ENCODE data around the gene TPM2.

TPM2 gene

DNA sequence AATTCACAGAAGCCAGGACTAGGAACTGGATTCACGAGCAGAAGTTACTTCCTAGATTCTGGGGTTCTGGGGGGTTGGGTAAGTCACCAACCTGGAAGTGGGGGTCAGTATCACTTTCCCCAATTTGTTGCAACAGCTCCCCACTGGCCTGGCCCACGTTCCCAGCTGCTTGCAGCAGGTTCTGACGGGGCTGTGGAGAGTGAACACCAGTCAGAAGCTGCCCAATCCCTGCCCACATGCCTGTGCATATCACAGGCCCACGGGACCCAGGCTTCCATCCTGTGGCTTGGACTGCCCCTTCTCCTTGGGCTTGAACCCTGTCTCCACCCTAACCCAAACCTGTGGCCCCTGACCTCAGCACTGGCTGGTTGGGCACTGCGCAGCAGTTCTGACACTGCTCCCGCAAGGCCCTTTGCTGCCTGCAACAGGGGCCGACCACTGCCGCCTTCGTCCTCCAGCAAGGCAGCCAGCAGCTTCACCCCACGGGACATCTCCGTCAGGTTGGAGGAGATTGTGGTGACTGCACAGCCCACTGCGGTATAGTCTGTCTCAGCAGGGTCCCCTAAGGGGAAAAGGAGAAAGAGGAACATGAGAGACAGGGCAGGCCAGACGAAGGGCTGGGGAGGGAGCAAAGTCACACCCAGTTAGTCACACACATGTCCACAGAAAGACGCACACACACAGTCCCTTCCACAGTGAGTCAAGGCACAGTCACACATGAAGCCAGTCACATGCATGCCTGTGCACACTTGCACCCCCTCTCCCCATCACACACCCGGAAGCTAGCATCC is 29.2 kb upstream of the TPM2 start:
- in situ Hi-C loops (cut with MboI; ENCODE audit: low sequenced_read_pairs): loop anchor here (25.0 kb wide), 1 partner anchor 657 kb away; the partner anchor contains the start of gene VCP

DNA sequence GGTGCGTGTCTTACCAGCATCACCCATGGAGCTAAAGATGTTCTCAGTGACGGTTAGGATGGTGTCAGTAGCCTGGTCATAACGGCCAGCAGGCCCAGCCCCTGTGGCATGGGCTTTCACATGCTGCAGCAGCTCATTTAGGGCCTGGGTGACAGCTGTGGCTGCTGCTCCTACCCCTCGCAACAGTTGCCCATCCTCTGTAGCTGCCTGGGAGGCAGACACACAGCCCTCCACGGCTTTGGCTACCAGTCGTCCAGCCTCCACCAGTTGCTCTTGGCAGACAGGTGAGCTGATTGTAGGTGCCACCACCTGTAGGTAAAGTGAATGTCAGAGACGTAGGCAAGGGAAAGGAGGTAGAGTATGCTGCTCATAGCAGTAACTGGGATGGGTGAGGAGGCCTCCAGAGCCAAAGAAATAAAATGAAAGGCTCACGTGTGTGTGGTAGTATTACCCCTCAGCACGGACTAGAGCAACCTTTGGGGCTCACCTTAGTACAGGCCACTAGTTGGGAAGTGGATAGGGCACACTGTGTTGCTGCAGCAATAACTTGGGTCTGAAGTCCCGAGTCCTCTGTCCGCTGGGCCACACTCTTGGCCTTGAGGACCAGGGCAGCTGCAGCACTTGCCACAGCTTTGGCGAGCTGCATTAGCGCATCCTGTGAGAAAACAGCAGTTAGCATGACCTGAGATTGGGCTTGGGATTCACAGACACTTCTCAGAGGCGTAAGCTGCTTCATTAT is 27.6 kb upstream of the TPM2 start:
- in situ Hi-C loops (cut with MboI; ENCODE audit: low sequenced_read_pairs): loop anchor here (25.0 kb wide), 1 partner anchor 655 kb away; the partner anchor contains the start of gene VCP

DNA sequence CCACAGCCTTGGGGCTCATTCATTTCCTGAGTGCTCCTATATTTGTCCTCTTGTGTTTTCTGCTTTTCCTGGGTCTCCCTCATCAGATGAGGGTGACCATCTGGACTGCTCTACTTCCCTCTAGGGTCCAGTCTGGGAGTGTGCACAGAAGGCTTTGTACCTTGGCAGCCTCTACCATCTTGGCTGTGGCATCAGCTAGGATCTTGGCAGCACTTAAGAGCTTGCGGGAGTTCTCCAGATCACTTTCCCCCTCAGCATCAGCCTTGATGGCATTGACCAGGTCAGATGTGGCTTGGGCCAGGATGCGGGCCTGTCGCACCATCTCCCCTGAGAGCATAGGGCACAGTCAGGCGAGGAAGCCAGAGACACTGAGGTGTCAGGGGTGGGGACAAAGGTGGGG is 26.5 kb upstream of the TPM2 start:
- in situ Hi-C loops (cut with MboI; ENCODE audit: low sequenced_read_pairs): loop anchor here (25.0 kb wide), 1 partner anchor 654 kb away; the partner anchor contains the start of gene VCP

DNA sequence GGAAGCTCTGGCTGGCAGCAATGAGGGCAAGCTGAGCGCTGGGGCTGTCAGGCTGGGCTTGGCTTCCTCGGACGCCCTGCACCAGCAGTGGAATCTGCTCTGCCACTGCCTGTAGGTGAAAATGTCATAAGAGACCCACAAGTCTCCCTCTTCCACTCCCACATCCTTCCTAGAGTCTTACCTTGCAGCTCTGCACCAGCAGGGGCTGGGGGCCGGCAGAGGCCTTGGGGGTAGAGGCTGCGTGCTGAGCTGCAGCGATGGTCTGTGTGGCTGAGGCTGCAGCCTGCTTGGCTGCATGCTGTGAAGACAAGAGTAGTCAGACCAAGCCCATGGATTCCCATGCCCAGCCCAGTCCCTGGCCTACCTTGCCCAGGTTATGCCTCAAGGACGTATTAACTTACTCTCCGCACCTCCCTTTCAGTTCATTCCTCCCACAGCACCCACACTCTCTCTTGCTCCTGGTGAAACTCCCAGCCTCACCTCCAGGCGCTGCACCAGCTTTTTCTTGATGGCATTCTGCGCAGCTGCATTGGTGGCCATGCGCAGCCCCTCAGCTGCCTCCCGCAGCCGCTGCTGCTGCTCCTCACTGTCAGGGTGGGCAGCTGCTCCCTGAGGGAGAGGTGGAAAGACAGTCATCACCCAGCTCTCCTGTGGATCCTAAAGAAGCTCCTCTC is 25.0 kb upstream of the TPM2 start:
- in situ Hi-C loops (cut with MboI; ENCODE audit: low sequenced_read_pairs): loop anchor here (25.0 kb wide), 1 partner anchor 652 kb away; the partner anchor contains the start of gene VCP

DNA sequence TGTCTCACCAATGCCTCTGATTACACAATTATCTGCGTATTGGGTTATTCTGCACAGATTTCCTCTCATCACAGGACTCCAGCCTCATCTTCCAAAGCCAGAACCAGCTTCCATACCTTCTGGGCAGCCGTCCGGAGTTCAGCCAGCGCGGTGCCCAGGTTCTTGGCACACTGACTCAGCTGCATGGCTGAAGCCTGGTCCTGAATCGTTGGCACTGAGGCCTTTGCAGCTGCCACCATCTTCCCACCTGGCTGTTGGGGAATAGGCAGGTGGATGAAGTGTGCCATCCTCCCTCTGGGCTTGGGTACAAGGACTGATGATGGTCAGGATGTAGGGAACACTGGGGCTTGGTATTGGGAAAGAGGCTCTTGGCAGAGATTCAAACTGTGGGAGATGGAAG is 24.4 kb upstream of the TPM2 start:
- in situ Hi-C loops (cut with MboI; ENCODE audit: low sequenced_read_pairs): loop anchor here (25.0 kb wide), 1 partner anchor 652 kb away; the partner anchor contains the start of gene VCP

DNA sequence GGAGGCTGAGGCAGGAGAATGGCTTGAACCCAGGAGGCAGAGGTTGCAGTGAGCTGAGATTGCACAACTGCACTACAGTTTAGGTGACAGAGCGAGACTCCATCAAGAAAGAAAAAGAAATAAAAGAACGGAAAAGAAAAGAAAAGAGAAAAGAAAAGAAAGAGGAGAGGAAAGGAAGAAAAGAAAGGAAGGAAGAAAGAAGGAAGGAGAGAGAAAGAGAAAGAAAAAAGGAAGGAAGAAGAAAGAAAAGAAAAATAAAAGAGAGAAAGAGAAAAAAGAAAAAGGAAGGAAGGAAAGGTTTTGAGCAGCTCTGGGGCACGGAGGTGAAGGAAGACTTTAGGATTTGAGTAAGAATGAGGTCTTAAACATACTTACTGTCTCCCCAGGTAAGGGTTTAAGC is 23.9 kb upstream of the TPM2 start:
- in situ Hi-C loops (cut with MboI; ENCODE audit: low sequenced_read_pairs): loop anchor here (25.0 kb wide), 1 partner anchor 651 kb away; the partner anchor contains the start of gene VCP

DNA sequence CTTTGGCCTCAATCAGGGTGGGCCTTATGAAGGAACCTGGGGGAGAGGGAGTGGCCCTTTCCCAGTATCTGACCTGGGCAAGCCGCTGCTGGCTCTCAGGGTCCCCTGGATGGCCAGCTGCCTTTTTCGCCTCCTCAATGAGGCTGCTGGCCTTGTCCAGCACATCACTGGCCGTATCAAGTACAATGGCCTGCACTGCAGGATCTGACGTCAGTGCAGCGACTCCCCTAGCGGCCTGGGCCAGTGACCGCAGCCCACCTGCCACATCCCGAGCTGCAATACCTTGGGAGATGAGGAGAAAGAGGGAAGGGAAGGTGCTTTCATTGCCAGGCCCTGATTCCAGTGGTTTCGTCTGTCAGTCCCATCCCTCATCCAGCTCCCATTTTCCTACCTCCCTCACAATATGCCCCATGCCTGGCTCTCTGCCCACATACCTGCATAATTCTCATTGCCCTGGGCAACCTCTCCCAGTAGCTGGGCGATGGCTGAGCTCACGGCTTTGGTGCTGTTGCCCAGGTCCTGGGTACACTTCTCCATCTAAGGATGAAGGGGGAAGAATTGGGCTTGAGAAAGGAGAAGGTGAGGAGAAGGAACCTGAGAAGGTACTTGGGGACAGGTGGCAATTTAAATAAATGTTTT is 23.2 kb upstream of the TPM2 start:
- in situ Hi-C loops (cut with MboI; ENCODE audit: low sequenced_read_pairs): loop anchor here (25.0 kb wide), 1 partner anchor 651 kb away; the partner anchor contains the start of gene VCP

DNA sequence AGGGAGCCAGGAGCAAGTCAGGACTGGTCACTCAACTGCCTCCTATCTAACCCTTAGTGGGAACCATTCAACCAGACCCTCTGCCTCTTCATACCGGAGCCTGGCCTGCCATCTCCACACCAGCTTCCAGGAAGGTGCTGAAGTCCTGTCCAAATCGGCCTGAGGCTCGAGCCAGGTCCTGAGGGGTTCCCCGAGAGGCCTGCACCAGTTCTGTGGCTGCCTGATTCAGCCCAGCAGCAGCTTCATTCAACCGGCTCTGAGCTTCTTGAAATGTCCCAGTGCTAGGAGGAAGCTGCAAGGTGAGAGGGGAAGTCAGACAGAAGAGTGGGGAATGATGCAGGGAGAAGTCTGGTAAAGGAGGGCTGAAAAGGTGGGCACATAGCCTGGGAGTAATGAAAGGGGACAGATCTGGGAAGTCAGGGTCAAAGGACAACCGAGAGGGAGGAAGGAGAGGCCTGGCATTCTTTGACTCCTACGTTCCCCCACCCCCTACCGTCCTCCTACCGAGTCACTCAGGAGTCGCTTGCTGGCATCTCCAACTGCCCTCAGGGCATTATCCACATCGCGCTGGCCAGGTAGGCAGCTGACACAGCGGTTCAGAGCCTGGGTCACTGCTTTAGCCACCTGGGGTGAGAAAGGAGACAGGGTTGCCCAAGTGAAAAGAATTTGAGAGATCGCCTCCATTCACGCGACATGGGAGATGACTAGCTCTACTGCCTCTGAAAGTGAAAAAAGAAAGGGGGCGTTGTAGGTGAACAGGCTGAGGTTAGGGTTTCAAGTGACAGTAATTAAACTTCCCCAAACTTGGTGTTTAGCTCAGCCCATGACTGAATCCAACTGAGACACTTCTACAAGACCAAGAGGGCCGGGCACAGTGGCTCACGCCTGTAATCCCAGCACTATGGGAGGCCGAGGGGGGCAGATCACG is 22.0 kb upstream of the TPM2 start:
- in situ Hi-C loops (cut with MboI; ENCODE audit: low sequenced_read_pairs): loop anchor here (25.0 kb wide), 1 partner anchor 649 kb away; the partner anchor contains the start of gene VCP

DNA sequence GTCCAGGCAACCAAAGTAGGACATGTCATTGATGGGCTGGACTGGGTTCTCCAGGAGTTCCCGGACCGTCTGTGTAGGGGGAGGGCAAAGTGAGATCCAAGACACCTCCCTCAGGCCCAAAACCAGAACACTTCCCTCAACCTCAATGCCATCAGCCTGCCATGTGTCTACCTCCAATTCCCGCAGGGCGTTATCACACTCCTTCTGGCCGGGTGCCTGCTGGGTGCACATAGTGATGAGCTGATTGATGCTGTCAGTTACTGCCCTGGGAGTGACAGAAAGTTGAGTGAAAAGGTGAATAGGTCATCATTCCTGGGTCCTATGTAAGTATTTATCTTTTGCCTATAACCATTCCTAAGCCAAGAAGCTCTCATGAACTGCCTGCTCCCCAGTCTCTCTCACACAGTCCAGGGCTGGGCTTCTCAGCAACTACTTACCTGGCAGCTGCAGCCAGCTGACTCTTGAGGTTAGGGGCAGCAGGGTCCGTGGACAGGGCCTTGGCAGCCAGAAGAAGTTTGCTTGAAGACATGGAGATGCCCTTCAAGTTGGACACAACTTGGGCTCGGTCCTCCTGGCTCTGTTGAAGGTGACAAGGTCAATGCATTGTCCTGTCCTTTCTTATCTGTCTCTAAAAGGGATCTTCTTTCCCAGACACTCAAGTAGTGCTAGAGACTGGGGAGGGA is 21.2 kb upstream of the TPM2 start:
- in situ Hi-C loops (cut with MboI; ENCODE audit: low sequenced_read_pairs): loop anchor here (25.0 kb wide), 1 partner anchor 649 kb away; the partner anchor contains the start of gene VCP

DNA sequence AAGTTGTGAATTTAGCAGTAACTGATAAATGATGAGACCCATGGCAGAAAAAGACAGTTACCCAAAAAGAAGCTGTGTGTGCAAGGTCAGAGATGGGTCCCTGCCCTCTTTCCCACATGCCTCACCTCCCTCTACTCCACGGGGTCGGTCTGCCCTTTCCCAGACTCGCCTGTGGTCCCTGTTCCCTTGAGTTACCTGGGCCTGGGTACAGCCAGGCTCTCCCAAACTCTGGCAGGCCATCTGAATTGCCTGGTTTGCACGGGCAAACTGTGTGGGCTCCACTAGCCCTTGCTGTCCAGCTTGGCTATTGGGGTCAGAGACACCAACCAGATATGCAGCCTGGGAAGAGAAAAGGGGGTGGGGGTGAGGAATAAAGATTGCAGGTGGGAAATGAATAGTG is 18.4 kb upstream of the TPM2 start:
- in situ Hi-C loops (cut with MboI; ENCODE audit: low sequenced_read_pairs): loop anchor here (25.0 kb wide), 1 partner anchor 646 kb away; the partner anchor contains the start of gene VCP

DNA sequence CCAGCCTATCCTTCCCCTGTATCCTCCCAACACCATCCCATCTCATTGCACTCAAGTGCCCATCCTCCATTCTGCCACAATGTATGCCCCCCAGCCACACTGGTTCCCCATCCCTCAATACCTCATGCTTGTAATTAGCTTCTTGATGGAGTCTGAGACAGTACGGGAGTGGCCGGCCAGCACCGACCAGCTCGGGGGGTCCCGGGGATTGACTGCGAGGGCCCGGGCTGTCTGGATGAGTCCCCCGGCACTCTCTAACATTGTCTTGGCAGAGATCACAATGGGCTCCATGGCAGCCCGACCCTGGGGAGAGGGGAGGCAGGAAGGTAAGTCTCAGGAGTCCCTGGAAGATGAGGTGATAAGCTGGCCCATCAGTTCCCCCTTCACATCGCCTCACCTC is 17.2 kb upstream of the TPM2 start:
- in situ Hi-C loops (cut with MboI; ENCODE audit: low sequenced_read_pairs): loop anchor here (25.0 kb wide), 1 partner anchor 645 kb away; the partner anchor contains the start of gene VCP

DNA sequence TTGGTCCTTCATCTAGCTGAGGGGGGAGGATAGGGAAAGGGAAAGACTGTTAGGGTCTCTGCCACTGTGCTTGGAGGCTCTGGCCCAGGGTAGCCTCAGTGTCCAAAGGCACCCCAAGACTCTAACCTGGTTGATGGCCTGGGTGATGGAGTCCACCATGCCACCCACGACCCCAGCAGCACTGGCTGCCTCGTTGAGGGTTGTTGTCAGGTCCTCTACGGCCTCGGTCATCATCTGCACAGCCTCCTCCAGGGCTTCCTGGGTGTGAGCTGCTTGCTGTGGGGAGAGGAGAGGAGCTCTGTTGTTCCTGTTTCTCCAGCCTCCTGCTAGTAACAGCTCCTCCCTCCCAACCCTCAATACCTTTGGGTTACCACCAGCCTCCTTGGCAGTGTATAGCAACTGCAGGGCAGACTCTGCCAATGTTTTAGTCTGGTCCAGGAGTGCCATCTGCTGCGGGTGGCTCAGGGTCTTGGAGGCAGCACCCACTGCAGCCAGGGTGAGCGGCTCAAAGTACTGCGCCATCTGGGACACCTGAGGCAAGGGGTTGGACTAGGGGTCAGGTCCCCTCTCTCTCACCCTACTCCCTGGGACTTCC is 16.2 kb upstream of the TPM2 start:
- in situ Hi-C loops (cut with MboI; ENCODE audit: low sequenced_read_pairs): loop anchor here (25.0 kb wide), 1 partner anchor 644 kb away; the partner anchor contains the start of gene VCP

DNA sequence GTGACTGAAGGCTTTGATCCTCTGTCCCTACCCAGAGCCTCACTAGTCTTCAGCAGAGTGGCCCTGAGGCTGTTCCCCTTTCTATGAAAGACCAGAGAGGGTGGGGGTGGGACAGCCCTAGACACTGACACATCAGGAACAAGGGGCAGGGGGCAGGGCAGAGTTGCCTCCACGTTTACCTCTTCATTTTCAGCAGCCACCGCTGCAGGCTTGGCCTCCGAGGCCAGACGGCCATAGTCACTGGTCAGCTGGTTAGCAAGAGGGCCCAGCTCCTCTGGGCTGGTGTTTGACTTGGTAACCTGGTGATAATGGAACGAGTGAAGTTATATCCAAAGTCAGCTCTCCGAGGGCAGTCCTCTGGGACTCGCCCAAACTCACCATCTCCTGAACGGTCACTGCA is 15.6 kb upstream of the TPM2 start:
- in situ Hi-C loops (cut with MboI; ENCODE audit: low sequenced_read_pairs): loop anchor here (25.0 kb wide), 1 partner anchor 643 kb away; the partner anchor contains the start of gene VCP

DNA sequence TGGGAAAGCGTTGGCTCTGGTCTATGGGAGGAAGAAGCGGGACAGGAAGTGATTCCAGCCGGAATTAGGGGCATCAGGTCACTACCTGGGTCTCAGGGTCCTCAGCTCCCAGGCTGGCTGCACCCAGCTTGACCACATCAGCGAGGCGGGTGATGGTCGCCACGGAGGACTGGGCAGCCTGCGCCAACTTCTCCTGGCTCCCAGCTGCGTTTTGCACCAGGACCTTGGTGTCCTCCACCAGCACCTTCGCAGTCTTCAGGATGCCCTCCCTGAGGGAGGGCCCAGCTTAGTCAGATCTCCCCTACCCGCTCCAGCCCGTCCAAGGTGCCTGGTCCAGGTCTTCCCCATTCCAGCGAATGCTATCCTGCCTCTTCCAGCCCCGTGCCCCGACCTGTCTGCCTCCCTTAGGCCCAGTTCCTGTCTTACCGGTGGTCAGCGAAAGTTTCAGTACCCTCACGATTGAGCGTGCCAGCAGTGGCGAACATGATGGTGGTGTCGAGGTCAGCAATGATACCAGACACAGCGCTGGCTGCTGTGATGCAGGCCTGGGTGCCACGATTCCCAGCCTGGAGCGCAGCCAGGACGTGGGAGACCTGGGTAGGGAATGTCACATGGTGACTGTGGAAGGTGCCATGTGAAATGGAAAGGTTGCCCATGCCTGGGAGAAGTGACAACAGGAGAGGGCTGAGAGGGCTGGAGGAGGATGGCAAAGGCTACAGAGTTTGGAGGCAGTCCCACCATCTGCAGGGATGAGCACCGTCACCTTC is 14.4 kb upstream of the TPM2 start:
- in situ Hi-C loops (cut with MboI; ENCODE audit: low sequenced_read_pairs): loop anchor here (25.0 kb wide), 1 partner anchor 642 kb away; the partner anchor contains the start of gene VCP

DNA sequence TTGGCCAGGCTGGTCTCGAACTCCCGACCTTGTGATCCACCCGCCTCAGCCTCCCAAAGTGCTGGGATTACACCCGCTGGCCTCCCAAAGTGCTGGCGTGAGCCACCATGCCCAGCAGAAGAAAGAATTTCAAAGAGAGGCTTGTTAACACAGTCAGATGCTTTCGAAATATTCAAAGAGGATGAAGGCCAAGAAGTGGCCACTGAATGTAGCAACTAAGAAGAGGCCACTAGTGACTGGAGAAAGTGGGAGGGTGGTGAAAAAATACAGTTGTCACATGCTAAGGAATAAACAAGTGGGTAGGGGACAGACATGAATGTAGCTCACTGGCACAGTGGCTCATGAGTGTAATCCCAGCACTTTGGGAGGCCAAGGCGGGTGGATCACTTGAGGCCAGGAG is 13.0 kb upstream of the TPM2 start:
- in situ Hi-C loops (cut with MboI; ENCODE audit: low sequenced_read_pairs): loop anchor here (25.0 kb wide), 1 partner anchor 640 kb away; the partner anchor contains the start of gene VCP

DNA sequence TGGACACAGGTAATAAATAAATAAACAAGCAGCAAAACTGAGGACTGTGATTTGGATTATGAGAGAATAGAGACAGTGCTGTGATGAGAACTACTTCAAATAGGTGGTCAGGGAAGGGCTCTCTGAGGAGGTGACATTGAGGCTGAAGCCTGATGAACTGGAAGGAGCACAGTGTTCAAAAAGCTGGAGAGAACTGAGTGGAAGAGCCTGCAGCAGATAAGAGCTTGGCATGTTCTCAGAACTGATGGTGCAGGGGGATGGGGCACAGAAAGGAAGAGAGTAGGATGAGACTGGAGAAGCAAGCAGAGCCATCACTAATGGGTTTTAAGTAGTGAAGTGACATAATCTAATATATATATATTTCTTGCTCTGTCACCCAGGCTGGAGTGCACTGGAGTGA is 11.2 kb upstream of the TPM2 start:
- in situ Hi-C loops (cut with MboI; ENCODE audit: low sequenced_read_pairs): loop anchor here (25.0 kb wide), 1 partner anchor 639 kb away; the partner anchor contains the start of gene VCP

DNA sequence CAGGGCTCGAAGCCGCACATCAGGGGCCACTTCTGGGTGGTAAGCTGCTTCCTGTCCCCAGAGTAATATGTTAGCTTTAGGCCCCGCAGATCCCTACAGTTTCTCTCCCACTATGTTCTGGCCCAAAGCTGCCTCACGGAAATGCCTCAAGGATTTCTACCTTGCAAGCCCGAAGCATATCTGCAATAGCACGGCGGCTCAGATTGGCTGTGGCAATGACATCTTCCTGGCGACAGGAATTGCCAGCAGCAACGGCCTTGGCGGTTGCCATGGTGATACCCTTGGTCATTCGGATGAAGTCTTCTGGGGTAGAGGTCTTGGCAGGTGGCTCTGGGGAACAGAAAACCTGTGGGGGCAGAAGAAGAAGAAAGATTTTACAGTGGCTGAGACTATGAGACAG is 10.3 kb upstream of the TPM2 start:
- in situ Hi-C loops (cut with MboI; ENCODE audit: low sequenced_read_pairs): loop anchor here (25.0 kb wide), 1 partner anchor 638 kb away; the partner anchor contains the start of gene VCP

Data from HL-60/S4 treated with retinoic acid at 250 ng/mL for 4 days and 3 days (cell line).